ENCODE data around the gene ZNF79.
A peak's percentile ranks its signal among the peaks of the same experiment; 100 is the strongest.

Gene ZNF79

DNA sequence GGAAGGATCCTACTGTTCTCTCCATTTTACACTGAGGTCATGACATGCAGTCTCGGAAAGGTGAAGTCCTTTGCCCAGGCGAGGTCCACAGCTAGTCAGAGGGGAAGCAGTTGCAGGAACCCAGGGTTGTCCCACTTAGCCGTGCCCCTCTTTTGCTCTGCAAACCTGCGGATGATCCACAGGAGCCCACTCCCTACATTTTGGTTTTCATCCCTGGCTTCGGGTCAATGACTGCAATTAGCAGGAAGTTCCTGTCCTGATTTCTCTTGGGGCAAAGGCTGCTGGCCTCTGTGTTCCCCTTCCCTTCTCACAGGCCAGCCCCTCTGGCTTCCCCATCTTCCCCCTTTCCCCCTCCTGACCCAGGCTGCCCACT, 25.9 kb upstream of the ZNF79 start:
- no peak for DNase-seq (ENCODE audit: low read depth in 2 of 2)

DNA sequence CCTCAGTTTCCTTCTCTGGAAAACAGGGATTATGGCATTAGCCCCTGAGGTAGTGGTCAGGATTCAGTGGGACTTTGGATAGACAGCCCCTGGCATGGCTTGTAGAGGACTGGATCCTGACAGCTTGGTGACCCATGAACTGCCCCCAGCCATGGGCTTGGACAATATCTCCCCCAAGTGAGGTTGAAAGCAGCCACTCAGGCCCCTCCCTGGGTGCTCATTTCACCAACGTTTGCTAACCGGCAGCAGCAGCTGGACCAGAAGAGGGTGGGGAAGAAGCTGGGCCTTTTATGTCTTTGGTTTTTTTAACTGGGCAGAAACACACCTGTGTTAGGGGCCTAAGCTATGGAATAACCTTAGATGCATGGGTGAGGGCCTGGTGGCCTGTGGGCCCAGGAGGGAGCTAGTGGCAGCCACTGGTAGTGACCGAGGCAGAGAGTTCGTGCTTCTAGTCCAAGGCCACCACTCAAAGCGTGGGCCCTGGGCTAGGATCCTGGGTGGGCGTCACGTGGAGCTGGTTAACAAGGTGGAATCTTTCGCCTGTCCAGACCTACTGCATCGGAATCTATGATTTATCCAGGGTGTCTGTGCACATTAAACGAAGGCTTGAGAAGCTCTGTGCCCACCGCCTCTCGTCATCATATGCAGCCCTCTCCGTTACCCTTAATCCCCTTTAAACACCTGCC, 25.3 kb upstream of the ZNF79 start:
- DNase-seq (ENCODE audit: low read depth in 2 of 2) = no peak

DNA sequence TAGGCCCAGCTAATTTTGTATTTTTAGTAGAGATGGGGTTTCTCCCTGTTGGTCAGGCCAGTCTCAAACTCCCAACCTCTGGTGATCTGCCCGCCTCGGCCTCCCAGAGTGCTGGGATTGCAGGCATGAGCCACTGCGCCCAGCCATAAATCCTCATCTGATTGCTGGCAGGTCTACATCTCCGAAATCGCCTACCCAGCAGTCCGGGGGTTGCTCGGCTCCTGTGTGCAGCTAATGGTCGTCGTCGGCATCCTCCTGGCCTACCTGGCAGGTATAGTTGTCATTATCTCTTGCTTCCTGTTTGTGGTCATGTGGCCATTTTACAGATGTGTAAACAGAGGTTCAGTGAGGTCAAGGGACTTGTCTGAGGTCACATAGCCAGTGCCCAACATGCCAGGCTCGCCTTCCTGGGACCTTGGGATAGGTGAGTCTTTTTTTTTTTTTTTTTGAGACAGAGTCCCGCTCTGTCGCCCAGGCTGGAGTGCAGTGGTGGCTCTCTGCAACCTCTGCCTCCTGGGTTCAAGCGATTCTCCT, 24.4 kb upstream of the ZNF79 start:
- DNase-seq (ENCODE audit: low read depth in 2 of 2) = no peak

DNA sequence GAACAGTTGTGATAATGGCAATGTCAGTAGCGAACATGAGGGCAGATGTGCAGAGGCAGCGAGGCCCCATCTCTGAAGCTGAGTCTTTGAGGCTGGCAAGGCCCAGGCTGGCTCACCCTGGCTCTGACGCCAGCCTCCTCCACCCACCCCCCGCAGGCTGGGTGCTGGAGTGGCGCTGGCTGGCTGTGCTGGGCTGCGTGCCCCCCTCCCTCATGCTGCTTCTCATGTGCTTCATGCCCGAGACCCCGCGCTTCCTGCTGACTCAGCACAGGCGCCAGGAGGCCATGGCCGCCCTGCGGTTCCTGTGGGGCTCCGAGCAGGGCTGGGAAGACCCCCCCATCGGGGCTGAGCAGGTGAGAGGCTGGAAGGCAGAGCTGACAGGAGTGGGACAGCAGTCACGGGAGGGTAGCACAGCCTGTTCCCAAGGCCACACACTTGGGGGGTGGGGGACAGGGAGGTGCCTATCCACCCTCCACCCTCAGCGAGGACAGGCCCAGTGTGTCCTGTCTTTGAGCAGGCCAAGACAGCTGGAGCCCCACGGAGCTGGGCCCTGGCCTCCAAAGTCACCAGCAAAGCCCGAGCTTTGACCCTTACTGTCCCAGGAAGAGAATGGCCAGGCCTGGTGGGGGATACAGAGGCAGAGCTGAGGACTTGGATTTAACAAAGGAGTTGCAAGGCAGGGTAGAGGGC, 21.6 kb upstream of the ZNF79 start:
- no peak for DNase-seq (ENCODE audit: low read depth in 2 of 2)

DNA sequence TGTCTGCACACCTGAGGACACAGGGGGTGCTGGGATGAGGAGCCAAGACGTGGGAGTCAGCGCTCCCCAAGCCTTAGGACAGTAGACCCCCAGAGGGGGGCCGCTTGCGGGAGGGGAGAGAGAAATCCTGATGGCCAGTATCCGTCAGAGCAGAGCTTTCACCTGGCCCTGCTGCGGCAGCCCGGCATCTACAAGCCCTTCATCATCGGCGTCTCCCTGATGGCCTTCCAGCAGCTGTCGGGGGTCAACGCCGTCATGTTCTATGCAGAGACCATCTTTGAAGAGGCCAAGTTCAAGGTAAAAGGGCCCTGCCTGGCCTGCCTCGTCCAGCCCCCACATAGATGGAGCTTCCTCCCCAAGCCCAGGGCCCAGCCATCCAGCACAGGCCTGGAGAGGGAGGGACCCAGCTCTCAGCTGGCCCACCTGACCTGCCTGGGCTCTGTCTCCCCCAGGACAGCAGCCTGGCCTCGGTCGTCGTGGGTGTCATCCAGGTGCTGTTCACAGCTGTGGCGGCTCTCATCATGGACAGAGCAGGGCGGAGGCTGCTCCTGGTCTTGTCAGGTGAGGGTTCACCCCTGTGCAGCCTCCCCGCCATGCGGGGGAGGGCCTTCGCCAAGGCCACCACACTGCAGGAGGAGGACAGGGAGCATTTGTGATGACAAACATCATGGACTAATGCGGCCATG, 20.5 kb upstream of the ZNF79 start:
- DNase-seq (ENCODE audit: low read depth in 2 of 2) = no peak

DNA sequence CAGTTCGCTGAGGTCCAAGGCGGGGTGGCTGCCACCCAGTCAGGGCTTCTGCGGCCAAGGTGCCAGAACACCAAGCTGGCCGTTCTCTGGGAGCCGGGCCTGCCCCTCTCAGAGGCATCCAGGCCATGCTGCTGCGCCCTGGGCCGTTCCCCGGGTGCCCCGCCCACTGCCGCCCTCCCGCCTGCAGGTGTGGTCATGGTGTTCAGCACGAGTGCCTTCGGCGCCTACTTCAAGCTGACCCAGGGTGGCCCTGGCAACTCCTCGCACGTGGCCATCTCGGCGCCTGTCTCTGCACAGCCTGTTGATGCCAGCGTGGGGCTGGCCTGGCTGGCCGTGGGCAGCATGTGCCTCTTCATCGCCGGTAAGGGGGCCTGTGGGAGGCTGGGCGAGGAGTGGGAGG, 19.6 kb upstream of the ZNF79 start:
- DNase-seq (ENCODE audit: low read depth in 2 of 2) = no peak

DNA sequence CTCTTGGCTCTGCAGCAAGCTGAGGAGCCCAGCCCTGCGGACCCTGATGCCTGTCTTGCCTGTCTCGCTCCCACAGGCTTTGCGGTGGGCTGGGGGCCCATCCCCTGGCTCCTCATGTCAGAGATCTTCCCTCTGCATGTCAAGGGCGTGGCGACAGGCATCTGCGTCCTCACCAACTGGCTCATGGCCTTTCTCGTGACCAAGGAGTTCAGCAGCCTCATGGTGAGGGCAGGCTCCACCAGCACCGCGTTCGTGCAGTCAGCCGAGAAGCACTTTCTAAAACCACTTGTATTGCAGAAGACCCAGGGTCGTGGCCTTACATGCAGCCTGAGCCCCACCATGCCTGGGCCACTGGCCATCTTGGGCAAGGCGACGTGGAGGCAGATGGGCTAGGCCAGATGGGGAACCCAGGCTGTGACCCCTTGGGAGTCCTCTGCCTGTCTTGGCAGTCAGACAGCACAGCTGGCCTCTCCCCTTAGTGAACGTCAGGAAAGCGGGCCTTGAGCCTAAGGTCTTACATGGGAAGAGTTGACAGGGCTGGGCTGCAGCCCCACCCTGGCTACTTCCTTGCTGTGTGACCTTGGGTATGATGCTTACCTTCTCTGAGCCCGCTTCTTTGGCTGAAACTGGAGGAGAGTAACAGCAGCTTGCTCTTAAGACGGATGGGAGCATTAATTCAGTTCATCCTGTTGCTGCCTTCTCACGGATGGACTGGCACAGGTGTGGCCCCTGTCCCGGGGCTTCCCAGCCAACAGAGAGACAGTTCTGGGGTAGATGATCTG, 18.6 kb upstream of the ZNF79 start:
- no peak for DNase-seq (ENCODE audit: low read depth in 2 of 2)

DNA sequence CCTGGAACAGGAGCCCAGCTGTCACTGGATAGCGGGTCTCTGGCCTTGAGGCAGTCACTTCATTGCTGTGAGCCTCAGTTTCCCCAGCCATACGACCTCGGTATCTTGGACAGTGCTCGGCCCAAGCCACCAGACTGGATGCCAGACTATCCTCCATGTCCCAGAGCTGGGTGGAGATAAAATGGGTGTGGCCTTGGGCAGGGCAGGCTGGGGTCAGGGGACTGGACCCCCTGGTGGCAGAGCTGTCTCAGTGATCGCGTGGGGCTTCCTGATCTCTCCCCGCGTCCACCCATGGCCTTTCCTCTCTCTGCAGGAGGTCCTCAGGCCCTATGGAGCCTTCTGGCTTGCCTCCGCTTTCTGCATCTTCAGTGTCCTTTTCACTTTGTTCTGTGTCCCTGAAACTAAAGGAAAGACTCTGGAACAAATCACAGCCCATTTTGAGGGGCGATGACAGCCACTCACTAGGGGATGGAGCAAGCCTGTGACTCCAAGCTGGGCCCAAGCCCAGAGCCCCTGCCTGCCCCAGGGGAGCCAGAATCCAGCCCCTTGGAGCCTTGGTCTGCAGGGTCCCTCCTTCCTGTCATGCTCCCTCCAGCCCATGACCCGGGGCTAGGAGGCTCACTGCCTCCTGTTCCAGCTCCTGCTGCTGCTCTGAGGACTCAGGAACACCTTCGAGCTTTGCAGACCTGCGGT, 17.2 kb upstream of the ZNF79 start:
- no peak for DNase-seq (ENCODE audit: low read depth in 2 of 2)

DNA sequence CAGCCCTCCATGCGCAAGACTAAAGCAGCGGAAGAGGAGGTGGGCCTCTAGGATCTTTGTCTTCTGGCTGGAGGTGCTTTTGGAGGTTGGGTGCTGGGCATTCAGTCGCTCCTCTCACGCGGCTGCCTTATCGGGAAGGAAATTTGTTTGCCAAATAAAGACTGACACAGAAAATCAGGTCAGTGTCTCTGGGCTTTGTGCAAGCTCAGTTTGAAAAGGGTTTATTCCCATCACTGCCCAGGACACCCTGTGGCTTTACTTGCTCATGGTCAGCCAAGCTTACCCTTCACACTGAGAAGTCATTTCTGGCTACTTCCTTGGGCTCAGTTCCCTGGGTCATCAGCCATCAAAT, 16.7 kb upstream of the ZNF79 start:
- no peak for DNase-seq (ENCODE audit: low read depth in 2 of 2)

DNA sequence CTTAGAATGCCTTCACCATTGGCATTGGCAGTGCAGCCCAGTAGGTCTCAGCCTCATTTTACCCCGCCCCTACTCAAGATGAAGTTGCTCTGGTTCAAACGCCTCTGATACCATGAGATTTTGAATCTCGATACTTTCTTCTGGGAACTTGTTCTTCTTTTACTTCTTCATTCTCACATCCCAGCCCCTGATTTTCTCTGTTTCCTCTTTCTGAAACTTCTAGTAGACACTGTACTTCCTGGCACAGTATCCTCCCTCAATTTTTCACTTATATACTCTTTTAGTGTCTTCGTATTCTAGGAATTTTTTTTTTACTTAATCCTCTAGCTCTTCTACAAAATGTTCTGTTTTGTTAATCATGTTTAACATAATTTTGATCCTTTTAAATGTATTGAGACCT, 13.1 kb upstream of the ZNF79 start:
- no peak for DNase-seq (ENCODE audit: low read depth in 2 of 2)

DNA sequence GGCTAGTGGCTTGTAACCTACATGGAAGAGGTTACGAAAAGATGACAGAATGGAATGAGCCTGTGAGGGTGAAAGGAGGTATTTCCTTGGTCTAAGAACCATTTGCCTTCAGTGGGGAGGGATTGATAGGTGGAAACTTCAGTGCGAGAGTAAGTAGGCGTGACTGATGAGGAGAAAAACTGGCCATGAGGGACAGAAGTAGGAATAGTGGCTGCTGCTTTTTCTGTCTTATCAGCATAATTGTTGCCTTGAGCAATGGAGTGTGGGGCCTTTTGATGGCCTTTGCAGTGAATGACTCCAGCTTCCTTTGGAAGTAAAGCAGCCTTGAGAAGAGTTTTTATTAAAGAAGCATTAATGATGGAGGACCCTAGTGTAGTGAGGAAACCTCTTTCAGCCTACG, 9.0 kb upstream of the ZNF79 start:
- no peak for DNase-seq (ENCODE audit: low read depth in 2 of 2)

DNA sequence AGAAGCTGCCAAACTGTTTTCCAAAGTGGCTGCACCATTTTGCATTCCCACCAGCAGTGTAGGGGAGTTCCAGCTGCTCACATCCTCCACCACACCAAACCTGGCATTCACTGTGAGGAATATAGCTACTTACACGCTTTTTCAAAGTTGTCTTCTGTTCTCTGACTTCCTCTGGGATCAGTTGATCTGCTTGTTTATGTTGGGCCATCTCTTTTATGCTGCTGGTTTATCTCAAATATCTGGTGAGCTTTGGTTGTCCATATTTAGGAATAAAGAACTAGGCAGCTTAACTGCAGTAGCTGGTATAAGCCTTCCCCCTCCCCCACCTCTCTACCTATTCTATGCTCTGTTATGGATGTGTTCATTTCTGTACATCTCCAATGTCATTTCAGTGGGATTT, 8.5 kb upstream of the ZNF79 start:
- DNase-seq (ENCODE audit: low read depth in 2 of 2) = no peak

DNA sequence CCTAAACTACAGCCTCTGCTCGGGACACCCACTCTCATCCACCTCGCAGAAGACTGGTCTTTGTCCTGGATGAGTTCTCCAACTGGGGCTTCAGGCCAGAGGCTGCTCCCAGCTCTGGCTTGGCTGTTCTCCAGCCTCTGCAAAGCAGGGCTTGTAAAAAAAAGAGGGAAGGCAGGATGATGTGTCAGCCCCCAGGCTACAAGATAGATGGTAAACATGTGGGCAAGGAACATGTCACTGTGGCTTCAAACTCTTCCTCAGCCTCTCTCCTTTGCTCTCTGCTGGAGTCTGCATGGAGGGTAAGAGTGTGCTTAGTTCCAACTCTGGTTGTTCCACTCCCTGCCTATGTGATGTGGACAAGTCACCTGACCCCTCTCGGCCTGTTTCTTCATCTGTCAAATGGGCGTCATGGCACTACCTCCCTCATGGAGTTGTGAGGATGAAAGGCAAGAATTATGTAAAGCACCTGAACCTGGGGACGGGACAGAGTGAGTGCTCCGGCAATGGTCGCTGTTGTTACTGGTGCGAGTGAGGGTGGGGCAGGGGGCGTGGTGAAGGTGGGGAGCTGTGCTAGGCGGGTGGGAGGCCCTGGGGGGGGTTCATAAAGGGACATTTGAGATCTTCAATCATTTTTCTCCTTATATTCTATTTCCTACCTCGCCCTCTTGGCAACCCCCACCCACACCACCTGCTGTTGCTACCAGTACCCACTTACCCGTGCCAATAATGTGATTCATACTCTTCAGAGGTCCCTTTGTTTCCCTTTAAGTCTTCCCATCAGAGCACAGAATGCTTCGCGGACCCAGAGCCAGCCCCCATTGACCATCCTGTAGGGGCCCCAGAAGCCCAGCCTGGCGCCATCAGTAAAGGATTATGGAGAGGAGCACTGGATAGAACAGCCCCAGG, 6.8 kb upstream of the ZNF79 start:
- no peak for DNase-seq (ENCODE audit: low read depth in 2 of 2)

DNA sequence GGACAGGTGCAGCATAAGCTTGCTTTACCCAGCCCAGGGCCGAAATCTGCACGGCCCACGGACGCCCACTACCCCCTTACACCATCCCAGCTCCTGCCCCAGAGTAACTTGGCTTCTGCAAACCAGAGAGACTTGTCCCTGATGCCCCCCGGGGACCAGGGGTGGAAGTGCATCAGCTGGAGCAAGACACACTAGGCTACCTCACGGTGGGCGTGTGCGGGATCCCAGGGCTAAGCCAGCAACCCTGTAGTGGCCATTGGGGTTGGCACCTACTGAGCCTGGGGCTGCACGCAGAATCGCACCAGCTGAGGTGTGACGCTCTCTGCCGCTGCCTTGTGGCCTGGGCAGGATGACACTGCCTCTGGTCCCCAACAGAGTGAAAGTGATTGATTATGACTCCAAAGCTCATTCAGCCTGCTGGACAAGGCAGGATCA, 6.1 kb upstream of the ZNF79 start:
- DNase-seq (ENCODE audit: low read depth in 2 of 2) = peak in 1 of 2 donors; percentile 22

DNA sequence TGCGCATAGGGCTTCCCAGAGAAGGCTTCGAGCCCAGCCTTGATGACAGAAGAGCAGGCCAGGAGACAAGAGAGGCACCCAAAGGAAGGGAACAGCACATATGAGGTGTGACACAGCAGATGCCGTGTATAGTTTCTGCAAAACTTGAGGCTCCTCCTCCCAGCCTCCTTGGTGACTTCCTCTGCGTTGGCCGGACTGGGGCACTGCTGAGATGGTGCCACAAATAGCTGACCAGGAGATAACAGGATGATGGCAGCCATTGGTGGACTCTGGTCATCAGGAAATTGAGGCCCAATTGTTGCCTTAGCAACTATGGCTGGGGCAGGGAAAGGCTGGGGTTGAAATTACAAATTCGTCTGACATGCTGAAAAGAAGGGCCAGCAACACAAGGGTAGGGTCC, 4.8 kb upstream of the ZNF79 start:
- DNase-seq (ENCODE audit: low read depth in 2 of 2) = no peak

DNA sequence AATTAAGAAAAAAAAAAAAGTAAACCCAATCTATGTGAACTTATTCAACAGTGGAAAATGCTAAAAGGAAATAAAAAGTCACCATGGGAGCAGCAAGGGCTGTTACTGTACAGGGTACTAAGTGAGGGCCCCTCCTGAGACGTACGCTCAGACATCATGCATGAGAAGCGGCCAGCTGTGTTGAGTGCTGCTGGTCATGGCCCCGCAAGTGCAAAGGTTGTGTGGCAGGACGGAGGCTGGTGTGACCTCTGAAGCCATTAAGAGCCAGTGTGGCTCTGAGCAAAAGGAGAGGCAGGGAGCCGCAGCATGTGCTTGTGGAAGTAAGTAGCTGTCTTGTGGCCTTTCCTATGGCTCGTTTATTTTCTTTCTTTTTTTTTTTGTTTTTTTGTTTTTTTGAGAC, 3.1 kb upstream of the ZNF79 start:
- DNase-seq (ENCODE audit: low read depth in 2 of 2) = no peak

DNA sequence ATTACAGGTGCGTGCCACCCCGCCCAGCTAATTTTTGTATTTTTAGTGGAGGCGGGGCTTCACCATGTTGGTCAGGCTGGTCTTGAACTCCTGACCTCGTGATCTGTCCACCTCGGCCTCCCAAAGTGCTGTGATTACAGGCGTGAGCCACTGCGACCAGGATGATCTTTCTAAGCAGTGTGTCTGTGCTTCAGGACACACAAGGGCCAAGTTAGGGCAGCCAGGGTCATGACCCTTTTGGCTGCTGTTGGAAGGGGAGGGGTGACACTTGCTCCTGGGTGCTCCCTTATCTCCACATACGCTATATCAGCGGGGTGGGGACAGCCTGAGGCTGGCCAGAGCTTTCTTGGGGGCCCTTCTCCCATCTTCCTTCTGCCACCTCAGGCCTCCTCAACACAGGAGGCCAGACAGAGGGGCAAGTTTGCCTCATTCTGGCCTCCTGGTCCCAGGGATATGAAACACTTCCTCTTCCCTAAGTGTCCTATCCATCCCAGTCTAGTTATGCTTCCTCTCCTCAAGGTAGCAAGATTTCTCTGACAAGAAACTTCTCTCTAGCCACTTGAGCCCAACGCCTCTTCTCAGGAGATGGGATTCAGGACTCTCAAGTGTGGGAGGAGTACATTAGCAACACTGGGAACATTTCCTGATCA, 1.9 kb upstream of the ZNF79 start:
- DNase-seq (ENCODE audit: low read depth in 2 of 2) = no peak

DNA sequence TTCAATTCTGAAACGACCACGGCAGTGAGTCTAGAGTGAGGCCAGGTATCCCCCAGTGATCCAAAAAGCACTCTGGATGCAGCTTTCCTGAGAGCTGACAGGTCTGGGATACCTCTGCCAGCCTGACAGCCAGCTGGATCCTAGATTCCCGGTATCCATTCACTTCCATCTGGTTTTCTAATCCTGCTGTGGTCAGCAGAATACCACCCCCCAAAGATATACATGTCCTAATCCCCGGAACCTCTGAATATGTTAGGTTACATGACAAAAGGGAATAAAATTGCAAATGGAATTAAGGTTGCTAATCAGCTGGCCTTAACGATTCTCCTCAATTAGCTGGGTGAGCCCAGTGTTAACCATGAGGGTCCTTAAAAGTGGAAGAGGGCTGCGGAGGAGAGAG, 1.4 kb upstream of the ZNF79 start:
- DNase-seq (ENCODE audit: low read depth in 2 of 2) = no peak

DNA sequence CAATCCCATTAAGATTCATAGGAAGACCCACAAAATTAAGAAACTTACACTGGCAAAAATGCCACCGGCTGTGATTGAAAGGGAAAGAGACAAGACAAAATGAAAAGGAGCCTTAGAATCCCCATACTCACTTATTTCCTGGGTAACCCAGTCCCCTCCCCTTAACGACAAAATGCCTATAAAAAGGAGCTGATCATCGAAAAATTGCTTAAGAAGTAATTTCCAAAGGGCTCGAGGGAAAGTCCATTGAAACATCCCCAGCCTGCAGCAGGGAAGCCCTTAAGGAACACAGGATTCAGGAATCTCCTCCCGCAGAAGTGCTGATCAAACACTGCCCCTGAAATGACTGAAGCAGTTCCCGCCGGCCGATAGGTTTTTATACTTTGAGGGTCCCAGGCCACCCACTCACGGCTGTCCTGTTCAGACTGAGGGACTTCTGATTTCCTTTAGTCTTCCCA, 677 bp upstream of the ZNF79 start:
- no peak for DNase-seq (ENCODE audit: low read depth in 2 of 2)

DNA sequence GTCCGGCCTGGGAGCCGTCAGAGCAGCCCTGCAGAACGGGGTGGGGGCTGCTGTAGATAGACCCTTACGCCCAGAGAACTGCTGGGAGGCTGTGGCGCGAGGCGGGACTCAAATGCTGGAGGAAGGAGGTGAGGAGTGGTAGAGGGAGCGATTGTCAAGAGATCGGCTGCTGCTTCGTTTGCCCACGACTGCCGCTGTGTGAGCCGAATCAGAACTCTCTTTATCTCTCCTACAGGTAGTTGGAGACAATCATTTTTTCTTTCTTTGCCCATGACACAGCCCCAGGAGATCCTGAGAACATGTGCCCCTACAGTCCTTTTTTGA, 456 bp downstream of the ZNF79 start:
- peak in 1 of 2 donors; percentile 20 for DNase-seq (ENCODE audit: low read depth in 2 of 2)
